ENCODE measurements around the gene INPP5J. TPM values are rescaled to one million over a fixed set of nuclear protein-coding genes. Genes with fewer than 3 reads are reported as not detected.

INPP5J gene
- total and polyA plus RNA-seq, 2 experiments from 2014 or later, result 4.8 to 14.5 TPM

DNA sequence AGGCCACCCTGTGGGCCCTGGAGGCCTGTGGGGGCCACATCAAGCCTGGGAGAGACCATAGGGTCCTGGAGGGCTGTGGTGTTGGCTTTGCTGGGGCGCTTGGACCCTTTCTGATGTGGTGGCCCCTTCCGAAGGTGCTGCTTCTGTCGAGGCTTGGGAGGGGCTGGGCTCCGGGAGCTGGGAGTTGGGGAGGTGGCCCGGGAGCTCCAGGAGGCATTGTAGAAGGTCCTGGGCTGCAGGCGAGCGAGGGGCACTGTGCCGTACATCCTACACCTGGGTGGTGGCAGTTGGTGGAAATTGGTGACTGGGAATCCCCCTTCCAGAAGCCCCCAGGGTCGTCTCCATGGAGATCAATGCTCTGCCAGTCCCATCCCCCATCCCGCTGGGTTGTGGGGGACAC is 15.0 kb downstream of the INPP5J start:
- no peak for TF ChIP-seq POLR2AphosphoS5 (IDR thresholded peaks at IDR 0.05; ENCODE audit: low read depth)
- TF ChIP-seq, protein P1, sequence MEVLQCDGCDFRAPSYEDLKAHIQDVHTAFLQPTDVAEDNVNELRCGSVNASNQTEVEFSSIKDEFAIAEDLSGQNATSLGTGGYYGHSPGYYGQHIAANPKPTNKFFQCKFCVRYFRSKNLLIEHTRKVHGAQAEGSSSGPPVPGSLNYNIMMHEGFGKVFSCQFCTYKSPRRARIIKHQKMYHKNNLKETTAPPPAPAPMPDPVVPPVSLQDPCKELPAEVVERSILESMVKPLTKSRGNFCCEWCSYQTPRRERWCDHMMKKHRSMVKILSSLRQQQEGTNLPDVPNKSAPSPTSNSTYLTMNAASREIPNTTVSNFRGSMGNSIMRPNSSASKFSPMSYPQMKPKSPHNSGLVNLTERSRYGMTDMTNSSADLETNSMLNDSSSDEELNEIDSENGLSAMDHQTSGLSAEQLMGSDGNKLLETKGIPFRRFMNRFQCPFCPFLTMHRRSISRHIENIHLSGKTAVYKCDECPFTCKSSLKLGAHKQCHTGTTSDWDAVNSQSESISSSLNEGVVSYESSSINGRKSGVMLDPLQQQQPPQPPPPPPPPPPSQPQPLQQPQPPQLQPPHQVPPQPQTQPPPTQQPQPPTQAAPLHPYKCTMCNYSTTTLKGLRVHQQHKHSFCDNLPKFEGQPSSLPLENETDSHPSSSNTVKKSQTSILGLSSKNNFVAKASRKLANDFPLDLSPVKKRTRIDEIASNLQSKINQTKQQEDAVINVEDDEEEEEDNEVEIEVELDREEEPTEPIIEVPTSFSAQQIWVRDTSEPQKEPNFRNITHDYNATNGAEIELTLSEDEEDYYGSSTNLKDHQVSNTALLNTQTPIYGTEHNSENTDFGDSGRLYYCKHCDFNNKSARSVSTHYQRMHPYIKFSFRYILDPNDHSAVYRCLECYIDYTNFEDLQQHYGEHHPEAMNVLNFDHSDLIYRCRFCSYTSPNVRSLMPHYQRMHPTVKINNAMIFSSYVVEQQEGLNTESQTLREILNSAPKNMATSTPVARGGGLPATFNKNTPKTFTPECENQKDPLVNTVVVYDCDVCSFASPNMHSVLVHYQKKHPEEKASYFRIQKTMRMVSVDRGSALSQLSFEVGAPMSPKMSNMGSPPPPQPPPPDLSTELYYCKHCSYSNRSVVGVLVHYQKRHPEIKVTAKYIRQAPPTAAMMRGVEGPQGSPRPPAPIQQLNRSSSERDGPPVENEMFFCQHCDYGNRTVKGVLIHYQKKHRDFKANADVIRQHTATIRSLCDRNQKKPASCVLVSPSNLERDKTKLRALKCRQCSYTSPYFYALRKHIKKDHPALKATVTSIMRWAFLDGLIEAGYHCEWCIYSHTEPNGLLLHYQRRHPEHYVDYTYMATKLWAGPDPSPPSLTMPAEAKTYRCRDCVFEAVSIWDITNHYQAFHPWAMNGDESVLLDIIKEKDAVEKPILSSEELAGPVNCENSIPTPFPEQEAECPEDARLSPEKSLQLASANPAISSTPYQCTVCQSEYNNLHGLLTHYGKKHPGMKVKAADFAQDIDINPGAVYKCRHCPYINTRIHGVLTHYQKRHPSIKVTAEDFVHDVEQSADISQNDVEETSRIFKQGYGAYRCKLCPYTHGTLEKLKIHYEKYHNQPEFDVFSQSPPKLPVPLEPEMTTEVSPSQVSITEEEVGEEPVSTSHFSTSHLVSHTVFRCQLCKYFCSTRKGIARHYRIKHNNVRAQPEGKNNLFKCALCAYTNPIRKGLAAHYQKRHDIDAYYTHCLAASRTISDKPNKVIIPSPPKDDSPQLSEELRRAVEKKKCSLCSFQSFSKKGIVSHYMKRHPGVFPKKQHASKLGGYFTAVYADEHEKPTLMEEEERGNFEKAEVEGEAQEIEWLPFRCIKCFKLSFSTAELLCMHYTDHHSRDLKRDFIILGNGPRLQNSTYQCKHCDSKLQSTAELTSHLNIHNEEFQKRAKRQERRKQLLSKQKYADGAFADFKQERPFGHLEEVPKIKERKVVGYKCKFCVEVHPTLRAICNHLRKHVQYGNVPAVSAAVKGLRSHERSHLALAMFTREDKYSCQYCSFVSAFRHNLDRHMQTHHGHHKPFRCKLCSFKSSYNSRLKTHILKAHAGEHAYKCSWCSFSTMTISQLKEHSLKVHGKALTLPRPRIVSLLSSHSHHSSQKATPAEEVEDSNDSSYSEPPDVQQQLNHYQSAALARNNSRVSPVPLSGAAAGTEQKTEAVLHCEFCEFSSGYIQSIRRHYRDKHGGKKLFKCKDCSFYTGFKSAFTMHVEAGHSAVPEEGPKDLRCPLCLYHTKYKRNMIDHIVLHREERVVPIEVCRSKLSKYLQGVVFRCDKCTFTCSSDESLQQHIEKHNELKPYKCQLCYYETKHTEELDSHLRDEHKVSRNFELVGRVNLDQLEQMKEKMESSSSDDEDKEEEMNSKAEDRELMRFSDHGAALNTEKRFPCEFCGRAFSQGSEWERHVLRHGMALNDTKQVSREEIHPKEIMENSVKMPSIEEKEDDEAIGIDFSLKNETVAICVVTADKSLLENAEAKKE (CRISPR knock-in tag; IDR thresholded peaks at IDR 0.05), result no peak
- TF ChIP-seq STAT1 (IDR thresholded peaks at IDR 0.05; ENCODE audit: unreplicated experiment), result no peak
- no peak for TF ChIP-seq EZH2phosphoT487 (IDR thresholded peaks at IDR 0.05; ENCODE audit: unreplicated experiment)
- TF ChIP-seq JUNB (IDR thresholded peaks at IDR 0.05; ENCODE audit: unreplicated experiment), result no peak
- no peak for TF ChIP-seq NANOG (IDR thresholded peaks at IDR 0.05; ENCODE audit: borderline replicate concordance)
- TF ChIP-seq CREB1 (CRISPR knock-in tag; IDR thresholded peaks at IDR 0.05; ENCODE audit: low read depth), result no peak
- TF ChIP-seq, protein P2, sequence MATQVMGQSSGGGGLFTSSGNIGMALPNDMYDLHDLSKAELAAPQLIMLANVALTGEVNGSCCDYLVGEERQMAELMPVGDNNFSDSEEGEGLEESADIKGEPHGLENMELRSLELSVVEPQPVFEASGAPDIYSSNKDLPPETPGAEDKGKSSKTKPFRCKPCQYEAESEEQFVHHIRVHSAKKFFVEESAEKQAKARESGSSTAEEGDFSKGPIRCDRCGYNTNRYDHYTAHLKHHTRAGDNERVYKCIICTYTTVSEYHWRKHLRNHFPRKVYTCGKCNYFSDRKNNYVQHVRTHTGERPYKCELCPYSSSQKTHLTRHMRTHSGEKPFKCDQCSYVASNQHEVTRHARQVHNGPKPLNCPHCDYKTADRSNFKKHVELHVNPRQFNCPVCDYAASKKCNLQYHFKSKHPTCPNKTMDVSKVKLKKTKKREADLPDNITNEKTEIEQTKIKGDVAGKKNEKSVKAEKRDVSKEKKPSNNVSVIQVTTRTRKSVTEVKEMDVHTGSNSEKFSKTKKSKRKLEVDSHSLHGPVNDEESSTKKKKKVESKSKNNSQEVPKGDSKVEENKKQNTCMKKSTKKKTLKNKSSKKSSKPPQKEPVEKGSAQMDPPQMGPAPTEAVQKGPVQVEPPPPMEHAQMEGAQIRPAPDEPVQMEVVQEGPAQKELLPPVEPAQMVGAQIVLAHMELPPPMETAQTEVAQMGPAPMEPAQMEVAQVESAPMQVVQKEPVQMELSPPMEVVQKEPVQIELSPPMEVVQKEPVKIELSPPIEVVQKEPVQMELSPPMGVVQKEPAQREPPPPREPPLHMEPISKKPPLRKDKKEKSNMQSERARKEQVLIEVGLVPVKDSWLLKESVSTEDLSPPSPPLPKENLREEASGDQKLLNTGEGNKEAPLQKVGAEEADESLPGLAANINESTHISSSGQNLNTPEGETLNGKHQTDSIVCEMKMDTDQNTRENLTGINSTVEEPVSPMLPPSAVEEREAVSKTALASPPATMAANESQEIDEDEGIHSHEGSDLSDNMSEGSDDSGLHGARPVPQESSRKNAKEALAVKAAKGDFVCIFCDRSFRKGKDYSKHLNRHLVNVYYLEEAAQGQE (IDR thresholded peaks at IDR 0.05; ENCODE audit: unreplicated experiment), result no peak
- TF ChIP-seq ZNF114 (CRISPR knock-in tag; IDR thresholded peaks at IDR 0.05), result no peak
- no peak for TF ChIP-seq ZNF331 (CRISPR knock-in tag; IDR thresholded peaks at IDR 0.05; ENCODE audit: low read depth)
- no peak for TF ChIP-seq EZH2 (IDR thresholded peaks at IDR 0.05; ENCODE audit: low read depth, unreplicated experiment)
- TF ChIP-seq, protein P3, sequence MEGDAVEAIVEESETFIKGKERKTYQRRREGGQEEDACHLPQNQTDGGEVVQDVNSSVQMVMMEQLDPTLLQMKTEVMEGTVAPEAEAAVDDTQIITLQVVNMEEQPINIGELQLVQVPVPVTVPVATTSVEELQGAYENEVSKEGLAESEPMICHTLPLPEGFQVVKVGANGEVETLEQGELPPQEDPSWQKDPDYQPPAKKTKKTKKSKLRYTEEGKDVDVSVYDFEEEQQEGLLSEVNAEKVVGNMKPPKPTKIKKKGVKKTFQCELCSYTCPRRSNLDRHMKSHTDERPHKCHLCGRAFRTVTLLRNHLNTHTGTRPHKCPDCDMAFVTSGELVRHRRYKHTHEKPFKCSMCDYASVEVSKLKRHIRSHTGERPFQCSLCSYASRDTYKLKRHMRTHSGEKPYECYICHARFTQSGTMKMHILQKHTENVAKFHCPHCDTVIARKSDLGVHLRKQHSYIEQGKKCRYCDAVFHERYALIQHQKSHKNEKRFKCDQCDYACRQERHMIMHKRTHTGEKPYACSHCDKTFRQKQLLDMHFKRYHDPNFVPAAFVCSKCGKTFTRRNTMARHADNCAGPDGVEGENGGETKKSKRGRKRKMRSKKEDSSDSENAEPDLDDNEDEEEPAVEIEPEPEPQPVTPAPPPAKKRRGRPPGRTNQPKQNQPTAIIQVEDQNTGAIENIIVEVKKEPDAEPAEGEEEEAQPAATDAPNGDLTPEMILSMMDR (conservative IDR thresholded peaks at IDR 0.05; ENCODE audit: low read depth in 2 of 2), result no peak
- TF ChIP-seq, protein P4, sequence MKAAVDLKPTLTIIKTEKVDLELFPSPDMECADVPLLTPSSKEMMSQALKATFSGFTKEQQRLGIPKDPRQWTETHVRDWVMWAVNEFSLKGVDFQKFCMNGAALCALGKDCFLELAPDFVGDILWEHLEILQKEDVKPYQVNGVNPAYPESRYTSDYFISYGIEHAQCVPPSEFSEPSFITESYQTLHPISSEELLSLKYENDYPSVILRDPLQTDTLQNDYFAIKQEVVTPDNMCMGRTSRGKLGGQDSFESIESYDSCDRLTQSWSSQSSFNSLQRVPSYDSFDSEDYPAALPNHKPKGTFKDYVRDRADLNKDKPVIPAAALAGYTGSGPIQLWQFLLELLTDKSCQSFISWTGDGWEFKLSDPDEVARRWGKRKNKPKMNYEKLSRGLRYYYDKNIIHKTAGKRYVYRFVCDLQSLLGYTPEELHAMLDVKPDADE (IDR thresholded peaks at IDR 0.05), result no peak

More for the DNA sequence above, 15.0 kb downstream of the INPP5J start:
- peaks cover 17% of the 10 kb centered on the region for H3K36me3 ChIP-seq (ENCODE audit: insufficient read depth)
- no peak overlapping the region for H3K4me3 ChIP-seq
- no peak overlapping the region for H2AFZ ChIP-seq
- H3F3A ChIP-seq (replicated peaks; ENCODE audit: low read depth), result no peaks in the 10 kb centered on the region
- no peak overlapping the region for H3K4me3 Mint-ChIP-seq
- ATAC-seq, result no peak
- H3K27me3 Mint-ChIP-seq (ENCODE audit: insufficient read depth, low read depth, poor library complexity), result peaks cover 7% of the 10 kb centered on the region
- peaks cover 16% of the 10 kb centered on the region for H3K4me1 Mint-ChIP-seq
- no peaks in the 10 kb centered on the region for H3K27me3 ChIP-seq (ENCODE audit: insufficient read depth)
- H4K20me1 ChIP-seq (replicated peaks; ENCODE audit: insufficient read depth), result peaks cover 6% of the 10 kb centered on the region; the same call in 1 of the 2 replicates
- DNase-seq (ENCODE audit: low spot score), result no peak
- no peaks in the 10 kb centered on the region for H3K9me2 ChIP-seq (ENCODE audit: insufficient read depth)
- H3K4me1 ChIP-seq (ENCODE audit: insufficient read depth), result peaks cover 21% of the 10 kb centered on the region
- H3K9me3 Mint-ChIP-seq, result no peaks in the 10 kb centered on the region
- no peak overlapping the region for H3K27ac ChIP-seq (ENCODE audit: low read depth)
- no peak overlapping the region for H3K4me2 ChIP-seq
- H3K79me2 ChIP-seq (replicated peaks; ENCODE audit: insufficient read depth), result peaks cover 25% of the 10 kb centered on the region
- H3K27ac Mint-ChIP-seq, result no peak overlapping the region
- H3K36me3 Mint-ChIP-seq (ENCODE audit: low read depth), result peaks cover 29% of the 10 kb centered on the region

Measured in GM23338 (cell line).